Mucosa of descending colon (tissue), 3 donors: ENCODE measurements around the gene PLA2G4E. TPM values are rescaled to one million over a fixed set of nuclear protein-coding genes. Genes with fewer than 3 reads are reported as not detected.

ENCODE experiments used
- ATAC-seq: fragments of 200-7000 bp; cut with Tn5 transposase; one replicate; pipeline ENCODE4 v1.9.1; 2020; ENCODE audit warnings: mild to moderate bottlenecking, moderate library complexity
- DNase-seq, 3 donors: peaks; one replicate each; pipeline ENCODE4 v3.0.0-alpha.2; 2020
- H3K36me3 ChIP-seq: fragments of 200-600 bp; one replicate; pipeline ENCODE4 v1.8.0; 2021; ENCODE audit warnings: low read depth, mild to moderate bottlenecking
- H3K4me1 ChIP-seq: fragments of 200-600 bp; one replicate; pipeline ENCODE4 v1.8.0; 2021; ENCODE audit warnings: low read depth, mild to moderate bottlenecking
- H3K4me3 ChIP-seq: fragments of 200-600 bp; one replicate; pipeline ENCODE4 v1.8.0; 2021; ENCODE audit warnings: mild to moderate bottlenecking
- H3K9me3 ChIP-seq: fragments of 200-600 bp; one replicate; pipeline ENCODE4 v1.8.0; 2021; ENCODE audit warnings: mild to moderate bottlenecking
- intact Hi-C, 2 donors: fragments of 100-400 bp; cut with DNase I in 1 of 2; cut with micrococcal nuclease in 1 of 2; formaldehyde crosslinking; loops; one replicate each; pipeline versions ENCODE4 v1.11.0 to v1.11.1; 2022; cut with DNase I, micrococcal nuclease
- total RNA-seq, 3 donors: library from RNA; stranded (reverse); fragmentation: NEBNext Ultra II Directional in 2 of 3; extraction: Animal tissue kit (Norgen Biotek cat#: 25700) in 2 of 3; gene quantifications; one replicate each; pipeline versions ENCODE4 v1.2.1 to v1.2.4, GENCODE V29; 2021 to 2023
- TF ChIP-seq, protein P1 (sequence below): fragments of 200-600 bp; IDR thresholded peaks from one replicate; pipeline ENCODE4 v1.8.0; 2022; ENCODE audit warnings: antibody characterized with exemption, mild to moderate bottlenecking
- donor health status: DM: no; HTN: no; CAD: no; lungs with moderate emphysema.
- donor health status: DM: no; HTN: no; CAD: no.
- donor health status: DM: no; HTN: yes; CAD: no.

The PLA2G4E gene
- total RNA-seq, 3 donors from 2014 or later, result 0.06 to 0.27 (median 0.09) TPM

DNA sequence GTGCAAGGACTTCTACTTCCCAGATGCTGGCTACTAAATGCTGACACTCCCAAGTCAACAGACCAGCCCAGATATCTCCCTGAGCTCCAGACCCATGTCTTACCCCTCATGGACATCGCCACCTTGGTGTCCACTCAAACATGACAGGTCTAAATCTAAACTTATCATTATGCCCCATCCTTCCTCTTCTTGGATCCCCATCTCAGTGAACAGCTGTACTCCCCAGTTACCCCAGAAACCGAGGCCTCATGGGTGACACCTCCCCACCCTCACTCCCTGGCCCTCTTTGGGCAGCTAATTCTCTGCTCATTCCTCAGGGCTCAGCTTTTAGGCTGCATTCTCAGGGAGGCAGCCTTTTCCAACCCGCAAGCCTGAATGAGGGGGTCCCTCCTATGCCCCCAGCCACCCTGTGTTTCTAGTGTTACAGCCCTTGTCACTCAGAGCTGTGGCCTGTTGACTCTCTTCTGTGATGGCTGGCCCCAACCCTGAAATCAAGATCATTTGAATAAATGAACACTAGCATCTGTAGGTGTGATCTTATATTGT lies 53.8 kb downstream of the PLA2G4E start:
- intact Hi-C loops, result no loop called here
- peaks cover 25% of the 10 kb centered on the region for H3K4me1 ChIP-seq
- DNase-seq, result peak in 1 of 3 donors; percentile 13
- no peaks in the 10 kb centered on the region for H3K36me3 ChIP-seq
- no peak for ATAC-seq
- TF ChIP-seq, protein P1, sequence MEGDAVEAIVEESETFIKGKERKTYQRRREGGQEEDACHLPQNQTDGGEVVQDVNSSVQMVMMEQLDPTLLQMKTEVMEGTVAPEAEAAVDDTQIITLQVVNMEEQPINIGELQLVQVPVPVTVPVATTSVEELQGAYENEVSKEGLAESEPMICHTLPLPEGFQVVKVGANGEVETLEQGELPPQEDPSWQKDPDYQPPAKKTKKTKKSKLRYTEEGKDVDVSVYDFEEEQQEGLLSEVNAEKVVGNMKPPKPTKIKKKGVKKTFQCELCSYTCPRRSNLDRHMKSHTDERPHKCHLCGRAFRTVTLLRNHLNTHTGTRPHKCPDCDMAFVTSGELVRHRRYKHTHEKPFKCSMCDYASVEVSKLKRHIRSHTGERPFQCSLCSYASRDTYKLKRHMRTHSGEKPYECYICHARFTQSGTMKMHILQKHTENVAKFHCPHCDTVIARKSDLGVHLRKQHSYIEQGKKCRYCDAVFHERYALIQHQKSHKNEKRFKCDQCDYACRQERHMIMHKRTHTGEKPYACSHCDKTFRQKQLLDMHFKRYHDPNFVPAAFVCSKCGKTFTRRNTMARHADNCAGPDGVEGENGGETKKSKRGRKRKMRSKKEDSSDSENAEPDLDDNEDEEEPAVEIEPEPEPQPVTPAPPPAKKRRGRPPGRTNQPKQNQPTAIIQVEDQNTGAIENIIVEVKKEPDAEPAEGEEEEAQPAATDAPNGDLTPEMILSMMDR, result no peak
- H3K9me3 ChIP-seq, result no peaks in the 10 kb centered on the region
- H3K4me3 ChIP-seq, result no peak overlapping the region

- H3K36me3 ChIP-seq, result no peaks in the 10 kb centered on the region
- H3K9me3 ChIP-seq, result no peaks in the 10 kb centered on the region
- peaks cover 28% of the 10 kb centered on the region for H3K4me1 ChIP-seq
- intact Hi-C loops, result no loop called here
- ATAC-seq (no peak), DNase-seq (peak in 1 of 3 donors; percentile 30)
- TF ChIP-seq, protein P1, result no peak
- H3K4me3 ChIP-seq, result no peak overlapping the region
Observed at GRCh38 chr15:41966414-41966812, 54.4 kb downstream of the PLA2G4E start.

- no peak for ATAC-seq
- TF ChIP-seq, protein P1, result no peak
- DNase-seq, result peak in 1 of 3 donors; percentile 36
- intact Hi-C loops, result no loop called here
- H3K4me3 ChIP-seq, result no peak overlapping the region
- H3K4me1 ChIP-seq, result peaks cover 32% of the 10 kb centered on the region
- no peaks in the 10 kb centered on the region for H3K36me3 ChIP-seq
- H3K9me3 ChIP-seq, result no peaks in the 10 kb centered on the region
Observed at GRCh38 chr15:41965441-41966413, 55.1 kb downstream of the PLA2G4E start.

GRCh38 chr15:41961595-41962202 lies 59.1 kb downstream of the PLA2G4E start:
- intact Hi-C loops, result no loop called here

GRCh38 chr15:41961001-41961518 lies 59.8 kb downstream of the PLA2G4E start:
- intact Hi-C loops, result no loop called here
- Histone ChIP-seq H3K36me3 (no peaks in the 10 kb centered on the region), H3K9me3 (no peaks in the 10 kb centered on the region), H3K4me1 (peaks cover 23% of the 10 kb centered on the region), H3K4me3 (no peak overlapping the region)
- ATAC-seq, result peak; percentile 72
- TF ChIP-seq, protein P1, result no peak
- DNase-seq, result no peak

More at GRCh38 chr15:41961595-41962202, 59.1 kb downstream of the PLA2G4E start:
- ATAC-seq, result no peak
- TF ChIP-seq, protein P1, result no peak
- no peak overlapping the region for H3K4me3 ChIP-seq
- H3K4me1 ChIP-seq, result peaks cover 24% of the 10 kb centered on the region
- H3K9me3 ChIP-seq, result no peaks in the 10 kb centered on the region
- H3K36me3 ChIP-seq, result no peaks in the 10 kb centered on the region
- no peak for DNase-seq
